T-helper 2 cell (primary cell): ENCODE data around the gene PEX5L.

Experiments used
- DNase-seq, 5 experiments: peaks; one replicate each; pipeline versions ENCODE4 v3.0.0 to v3.0.0-alpha.2; 2012 to 2022

Gene PEX5L

GRCh38 chr3:180004542-180004941 lies 32.2 kb downstream of the PEX5L start:
- DNase-seq = no peak

- DNase-seq = no peak
Measured at GRCh38 chr3:180002006-180002405, 34.7 kb downstream of the PEX5L start.

- DNase-seq = no peak
Measured at GRCh38 chr3:180000500-180000899, 36.2 kb downstream of the PEX5L start.

GRCh38 chr3:179995406-179995805 lies 41.3 kb downstream of the PEX5L start:
- no peak for DNase-seq

GRCh38 chr3:179991883-179992282 lies 44.9 kb downstream of the PEX5L start:
- DNase-seq = no peak

- DNase-seq = no peak
Measured at GRCh38 chr3:179991104-179991503, 45.6 kb downstream of the PEX5L start.

- DNase-seq = no peak
Measured at GRCh38 chr3:179981646-179982045, 55.1 kb downstream of the PEX5L start.

- DNase-seq = no peak
Measured at GRCh38 chr3:179977356-179977755, 59.4 kb downstream of the PEX5L start.

- peak in 1 of 5 experiments; percentile 22 for DNase-seq
Measured at GRCh38 chr3:179973931-179974361, 62.8 kb downstream of the PEX5L start.

- no peak for DNase-seq
Measured at GRCh38 chr3:179972881-179973423, 63.8 kb downstream of the PEX5L start.

- DNase-seq = no peak
Measured at GRCh38 chr3:179971280-179971679, 65.5 kb downstream of the PEX5L start.

- DNase-seq = no peak
Measured at GRCh38 chr3:179970746-179971145, 66.0 kb downstream of the PEX5L start.

- DNase-seq = peak in 1 of 5 experiments; percentile 79
Measured at GRCh38 chr3:179969525-179969924, 67.2 kb downstream of the PEX5L start.

- peak in 1 of 5 experiments; percentile 37 for DNase-seq
Measured at GRCh38 chr3:179967622-179968021, 69.1 kb downstream of the PEX5L start.

GRCh38 chr3:179964890-179965289 lies 71.8 kb downstream of the PEX5L start:
- peak in 1 of 5 experiments; percentile 60 for DNase-seq

- no peak for DNase-seq
Measured at GRCh38 chr3:179962629-179963387, 73.9 kb downstream of the PEX5L start.

- no peak for DNase-seq
Measured at GRCh38 chr3:179961703-179962078, 75.0 kb downstream of the PEX5L start.

- peak in 1 of 5 experiments; percentile 53 for DNase-seq
Measured at GRCh38 chr3:179961071-179961702, 75.5 kb downstream of the PEX5L start.

- DNase-seq = no peak
Measured at GRCh38 chr3:179958759-179959158, 78.0 kb downstream of the PEX5L start.

GRCh38 chr3:179958143-179958542 lies 78.6 kb downstream of the PEX5L start:
- no peak for DNase-seq

- peak in 1 of 5 experiments; percentile 22 for DNase-seq
Measured at GRCh38 chr3:179957264-179957845, 79.4 kb downstream of the PEX5L start.

GRCh38 chr3:179956416-179956830 lies 80.3 kb downstream of the PEX5L start:
- peak in 1 of 5 experiments; percentile 96 for DNase-seq

GRCh38 chr3:179955809-179956208 lies 80.9 kb downstream of the PEX5L start:
- DNase-seq = peak in 1 of 5 experiments; percentile 33

GRCh38 chr3:179955286-179955685 lies 81.5 kb downstream of the PEX5L start:
- no peak for DNase-seq
